Jurkat, Clone E6-1 (cell line): ENCODE results near the gene ABHD1.

Source experiments
- DNase-seq: peaks from one replicate; pipeline ENCODE4 v3.0.0-alpha.2; 2011; ENCODE audit warnings: low read depth, low spot score
- H3K4me3 ChIP-seq: 2 replicates; pipeline ENCODE4 v1.5.1; 2011; ENCODE audit warnings: mild to moderate bottlenecking, low read length, control low read depth, moderate library complexity

Gene ABHD1

DNA sequence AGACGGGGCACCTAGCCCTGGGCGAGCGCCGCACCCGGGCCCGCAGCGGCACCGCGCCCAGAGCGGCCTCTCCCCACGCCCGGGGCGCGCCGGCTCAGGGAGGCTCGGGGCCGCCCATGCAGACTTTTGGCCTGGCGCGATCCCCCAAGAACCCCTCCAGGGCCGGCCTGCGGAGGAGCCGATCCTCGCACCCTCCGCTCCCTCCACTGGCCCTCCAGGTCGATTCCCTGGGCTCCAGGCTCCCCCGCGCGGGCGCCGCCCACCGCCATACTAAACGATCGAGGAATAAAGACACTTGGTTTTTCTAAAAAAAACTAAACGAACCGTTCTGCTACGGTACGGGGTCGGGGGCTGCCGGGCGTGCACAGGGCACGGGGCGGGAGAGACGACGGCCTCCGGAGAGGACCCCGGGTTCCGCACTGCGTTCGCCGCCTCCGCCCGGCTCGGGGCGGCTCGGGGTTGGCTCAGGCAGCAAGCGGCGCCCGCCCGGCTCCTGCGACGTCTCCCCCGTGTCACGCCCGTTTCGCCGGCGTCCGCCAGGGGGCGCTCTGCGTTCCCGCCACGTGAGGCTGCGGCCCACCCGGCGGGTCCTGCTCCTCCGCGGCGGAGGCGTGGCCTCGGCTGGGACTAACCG lies 37.4 kb upstream of the ABHD1 start:
- H3K4me3 ChIP-seq: peak overlapping the region; percentile 55
- DNase-seq: peak; percentile 89

- DNase-seq: no peak
- peak within 1 kb of the TSS; percentile 55 for H3K4me3 ChIP-seq
Observed at GRCh38 chr2:27086724-27087593, 36.7 kb upstream of the ABHD1 start, which contains the start of gene KHK. Gene KHK (plus strand): TSS chr2:27086772. CDS start chr2:27087260, 488 bp downstream.

DNA sequence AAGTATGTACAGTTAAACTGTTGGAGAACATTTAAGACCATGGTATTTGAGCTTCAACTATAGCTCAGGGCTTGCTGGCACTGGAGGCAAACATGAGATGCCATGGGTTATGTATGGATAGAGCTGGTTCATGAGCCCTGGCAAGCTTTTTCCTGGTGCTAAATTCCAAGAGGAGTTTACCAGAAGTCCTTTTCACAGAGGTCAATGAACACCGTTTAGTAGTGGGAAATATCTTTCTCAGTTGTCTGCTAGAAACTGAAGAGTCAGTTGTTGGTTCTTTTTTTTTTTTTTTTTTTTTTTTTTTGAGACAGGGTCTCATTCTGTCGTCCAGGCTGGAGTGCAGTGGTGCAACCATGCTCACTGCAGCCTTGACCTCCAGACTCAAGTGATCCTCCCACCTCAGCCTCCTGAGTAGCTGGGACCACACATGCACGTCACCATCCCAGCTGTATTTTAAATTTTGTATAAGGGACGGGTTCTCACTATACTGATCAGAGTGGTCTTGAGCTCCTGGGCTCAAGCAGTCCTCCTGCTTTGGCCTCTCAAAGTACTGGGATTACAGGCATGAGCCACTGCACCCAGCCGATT lies 35.7 kb upstream of the ABHD1 start:
- DNase-seq: no peak
- no peak overlapping the region for H3K4me3 ChIP-seq

DNA sequence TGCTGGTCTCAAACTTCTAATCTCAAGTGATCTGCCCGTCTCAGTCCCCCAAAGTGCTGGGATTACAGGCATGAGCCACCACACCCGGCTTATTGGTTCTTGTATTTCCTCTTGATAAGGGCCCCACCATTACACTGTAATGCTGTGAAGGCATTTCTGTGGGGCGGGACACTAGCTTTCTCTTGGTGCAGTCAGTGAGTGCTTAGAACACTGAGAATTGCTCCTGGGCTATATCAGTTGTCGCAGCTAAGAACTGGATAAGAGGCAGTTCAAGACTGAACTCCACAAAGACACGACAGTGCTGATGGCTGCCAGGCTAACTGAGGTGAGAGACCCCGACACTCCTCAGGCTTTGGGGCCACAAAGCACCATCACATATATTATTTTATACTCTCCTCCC lies 35.0 kb upstream of the ABHD1 start:
- DNase-seq: no peak
- no peak overlapping the region for H3K4me3 ChIP-seq

DNA sequence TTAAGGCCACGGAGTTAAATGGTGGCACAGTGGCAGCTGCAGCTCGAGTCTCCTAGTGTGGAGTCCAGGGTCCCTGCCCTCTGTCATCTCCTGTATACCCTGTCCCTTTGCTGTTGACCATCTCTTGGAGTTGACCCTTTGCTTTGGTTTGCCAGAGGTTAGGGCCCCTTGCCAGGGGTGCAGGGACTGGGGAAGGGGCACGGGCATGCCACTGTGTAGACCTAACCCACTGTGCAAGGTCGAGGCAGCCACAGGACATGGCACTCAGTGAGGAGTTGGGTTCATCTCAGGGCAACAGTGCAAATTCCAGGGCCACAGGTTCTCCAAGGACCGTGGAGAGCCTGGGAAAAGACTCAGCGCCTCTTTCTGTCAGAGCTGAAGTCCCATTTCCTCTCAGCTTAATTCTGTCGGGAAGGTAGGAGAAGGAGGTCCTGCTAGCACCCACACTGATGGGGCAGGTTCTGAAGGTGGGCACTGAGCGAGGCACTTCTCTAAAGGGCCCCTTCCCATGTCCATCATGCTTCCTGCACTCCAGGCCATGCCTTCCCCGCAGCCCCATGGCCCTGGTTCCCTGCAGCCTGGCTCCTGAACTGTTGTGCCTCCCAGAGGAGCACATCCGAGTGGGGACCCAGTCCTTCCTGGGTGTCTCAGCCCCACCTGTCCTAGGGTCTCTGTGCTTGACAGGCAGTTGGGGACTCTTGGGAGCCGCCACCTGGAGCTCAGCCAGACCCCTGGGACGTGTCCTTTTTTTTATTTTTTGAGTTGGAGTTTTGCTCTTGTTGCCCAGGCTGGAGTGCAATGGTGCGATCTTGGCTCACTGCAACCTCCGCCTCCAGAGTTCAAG lies 34.3 kb upstream of the ABHD1 start:
- no peak for DNase-seq
- no peak overlapping the region for H3K4me3 ChIP-seq

DNA sequence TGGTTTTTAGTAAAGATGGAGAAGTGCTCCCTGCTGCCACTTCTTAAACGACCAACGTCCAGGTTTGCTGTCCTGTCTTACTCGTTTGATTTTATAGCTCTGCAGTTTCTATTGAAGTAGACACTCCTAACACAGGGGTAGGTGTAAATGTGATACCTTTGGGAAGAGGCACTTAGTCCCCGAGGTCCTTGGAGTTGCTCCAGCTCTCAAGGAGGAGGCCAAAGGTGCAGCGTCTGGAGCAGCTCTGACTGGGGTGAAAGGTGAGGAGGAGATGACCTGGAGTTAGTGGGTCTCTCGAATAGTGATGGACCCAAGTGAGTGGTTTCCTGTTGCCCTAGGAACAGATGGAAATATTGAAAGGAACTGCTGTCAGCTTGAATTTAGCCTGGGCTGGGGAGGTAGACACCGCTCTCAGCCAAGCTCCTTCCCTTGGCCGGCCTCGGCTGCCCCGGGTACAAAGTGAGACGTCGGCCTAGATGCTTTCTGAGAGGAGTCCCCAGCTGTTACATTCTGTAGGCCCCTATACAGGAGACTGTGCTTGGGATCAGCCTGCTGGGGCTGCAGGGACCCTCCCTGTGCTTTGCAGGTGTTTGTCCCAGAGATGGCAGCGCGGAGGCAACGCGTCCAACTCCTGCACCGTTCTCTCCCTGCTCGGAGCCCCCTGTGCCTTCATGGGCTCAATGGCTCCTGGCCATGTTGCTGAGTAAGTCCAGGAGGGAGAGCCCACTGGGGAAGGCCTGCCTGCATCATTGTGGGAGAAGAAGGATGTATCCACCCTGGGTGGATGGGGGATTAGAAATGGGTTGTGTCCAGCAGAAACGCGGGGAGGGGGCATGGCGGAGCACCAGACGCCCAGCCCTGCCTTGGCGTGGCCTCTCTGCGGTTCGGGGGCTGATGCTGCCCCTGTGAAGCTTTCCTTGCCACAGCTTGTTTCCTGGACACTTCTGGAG lies 31.6 kb upstream of the ABHD1 start:
- no peak for DNase-seq
- no peak overlapping the region for H3K4me3 ChIP-seq

- H3K4me3 ChIP-seq: no peak overlapping the region
- DNase-seq: no peak
Observed at GRCh38 chr2:27092696-27093429, 30.8 kb upstream of the ABHD1 start.

DNA sequence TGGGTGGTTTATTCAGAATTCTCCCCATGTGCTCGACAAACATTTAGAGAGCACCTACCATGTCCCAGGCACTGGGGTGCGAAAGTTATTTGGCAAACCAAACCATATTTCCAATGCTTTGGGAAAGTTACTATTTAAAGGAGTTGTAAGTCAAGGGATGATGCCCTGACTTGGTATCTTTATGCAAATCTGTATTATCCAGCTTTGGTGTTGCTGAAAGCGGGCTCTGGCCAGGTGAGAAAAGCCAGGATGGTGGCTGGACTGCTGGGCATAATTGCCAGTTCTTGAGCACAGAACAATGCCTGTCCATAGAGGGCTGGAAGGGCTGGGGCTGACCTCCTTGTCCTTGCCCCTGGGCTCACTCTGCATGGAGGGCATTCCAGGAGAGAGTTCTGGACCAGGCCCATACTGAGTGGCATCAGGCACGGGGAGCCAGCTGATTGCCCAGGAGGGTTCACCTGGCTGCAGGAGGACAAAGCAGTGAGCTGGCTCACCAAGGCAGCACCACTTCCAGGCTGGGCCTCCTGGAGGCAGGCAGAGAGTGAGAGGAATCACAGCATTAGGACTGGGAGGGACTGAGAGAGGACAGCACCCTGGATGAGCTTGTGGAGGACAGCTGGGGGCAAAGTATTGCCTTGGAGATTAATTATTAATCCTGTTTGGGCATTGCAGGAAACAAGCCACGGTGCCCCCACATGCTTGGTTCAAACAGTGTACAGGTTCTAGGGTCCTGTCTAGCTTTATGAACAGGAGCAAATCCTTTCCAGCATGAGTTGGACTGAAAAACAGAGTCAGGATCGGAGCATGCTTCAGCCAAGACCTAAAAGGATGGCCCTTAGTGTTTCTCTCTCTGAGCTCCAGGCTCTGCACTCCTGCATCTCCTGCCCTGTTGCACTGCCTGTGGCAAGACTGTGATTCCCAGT lies 29.9 kb upstream of the ABHD1 start:
- no peak overlapping the region for H3K4me3 ChIP-seq
- no peak for DNase-seq

DNA sequence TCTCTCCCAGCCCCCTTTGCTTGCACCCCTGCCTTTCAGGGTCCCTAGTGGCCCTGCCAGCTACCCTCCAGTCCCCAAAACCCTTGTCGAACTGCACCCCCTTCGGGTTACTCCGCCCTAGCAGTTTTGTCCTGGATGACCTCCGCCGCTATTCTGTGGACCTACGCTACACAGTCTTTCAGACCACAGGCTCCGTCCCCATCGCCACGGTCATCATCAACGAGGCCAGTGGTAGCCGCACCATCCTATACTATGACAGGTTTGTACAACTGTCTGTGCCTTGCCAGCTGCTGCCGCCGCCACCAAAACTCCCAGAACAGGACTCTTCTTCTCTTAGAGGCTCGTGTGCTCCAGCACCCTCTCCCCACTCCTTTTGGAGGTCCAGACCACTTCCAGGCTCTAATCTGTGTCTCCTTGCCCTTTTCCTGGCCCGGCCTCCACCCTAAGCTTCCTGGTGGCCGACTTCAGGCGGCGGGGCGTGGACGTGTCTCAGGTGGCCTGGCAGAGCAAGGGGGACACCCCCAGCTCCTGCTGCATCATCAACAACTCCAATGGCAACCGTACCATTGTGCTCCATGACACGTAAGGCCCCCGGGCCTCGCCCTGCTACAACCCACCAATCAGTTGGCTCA lies 29.1 kb upstream of the ABHD1 start:
- no peak for DNase-seq
- no peak overlapping the region for H3K4me3 ChIP-seq

GRCh38 chr2:27095427-27095744 lies 28.2 kb upstream of the ABHD1 start:
- no peak for DNase-seq
- no peak overlapping the region for H3K4me3 ChIP-seq

GRCh38 chr2:27095745-27096651 lies 27.6 kb upstream of the ABHD1 start:
- peak; percentile 55 for DNase-seq
- H3K4me3 ChIP-seq: peak overlapping the region; percentile 27

- DNase-seq: no peak
- H3K4me3 ChIP-seq: no peak overlapping the region
Observed at GRCh38 chr2:27096748-27097297, 26.8 kb upstream of the ABHD1 start.

- no peak for DNase-seq
- H3K4me3 ChIP-seq: no peak overlapping the region
Observed at GRCh38 chr2:27097341-27097740, 26.3 kb upstream of the ABHD1 start.

GRCh38 chr2:27099334-27099955 lies 24.2 kb upstream of the ABHD1 start:
- no peak for DNase-seq
- no peak overlapping the region for H3K4me3 ChIP-seq

DNA sequence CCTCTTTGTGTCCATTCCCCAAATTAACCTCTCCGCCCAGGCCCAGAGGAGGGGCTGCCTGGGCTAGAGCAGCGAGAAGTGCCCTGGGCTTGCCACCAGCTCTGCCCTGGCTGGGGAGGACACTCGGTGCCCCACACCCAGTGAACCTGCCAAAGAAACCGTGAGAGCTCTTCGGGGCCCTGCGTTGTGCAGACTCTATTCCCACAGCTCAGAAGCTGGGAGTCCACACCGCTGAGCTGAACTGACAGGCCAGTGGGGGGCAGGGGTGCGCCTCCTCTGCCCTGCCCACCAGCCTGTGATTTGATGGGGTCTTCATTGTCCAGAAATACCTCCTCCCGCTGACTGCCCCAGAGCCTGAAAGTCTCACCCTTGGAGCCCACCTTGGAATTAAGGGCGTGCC lies 23.6 kb upstream of the ABHD1 start:
- H3K4me3 ChIP-seq: no peak overlapping the region
- no peak for DNase-seq
